ENCODE measurements around the gene CPLX3. TPM values are rescaled to one million over a fixed set of nuclear protein-coding genes. Genes with fewer than 3 reads are reported as not detected.

Gene CPLX3
- total RNA-seq, 1 donor from 2014 or later = not detected

GRCh38 chr15:74794970-74795349, 31.5 kb upstream of the CPLX3 start:
- no peak for TF ChIP-seq CTCF (IDR thresholded peaks at IDR 0.05; ENCODE audit: insufficient read depth, low read length, poor library complexity, severe bottlenecking)
- no peaks in the 10 kb centered on the region for H3K27me3 ChIP-seq (ENCODE audit: control insufficient read depth, insufficient read depth, low read length)
- no peaks in the 10 kb centered on the region for H3K36me3 ChIP-seq (ENCODE audit: control insufficient read depth, insufficient read depth, low read length)
- no peak for DNase-seq (ENCODE audit: low read depth)
- H3K4me3 ChIP-seq (ENCODE audit: low read depth, low read length) = no peak overlapping the region

- no peak for DNase-seq (ENCODE audit: low read depth)
- no peaks in the 10 kb centered on the region for H3K36me3 ChIP-seq (ENCODE audit: control insufficient read depth, insufficient read depth, low read length)
These were observed 30.3 kb upstream of the CPLX3 start for GRCh38 chr15:74795966-74796625.

GRCh38 chr15:74798388-74799254, 27.8 kb upstream of the CPLX3 start:
- no peak for TF ChIP-seq CTCF (IDR thresholded peaks at IDR 0.05; ENCODE audit: insufficient read depth, low read length, poor library complexity, severe bottlenecking)
- peaks cover 1% of the 10 kb centered on the region for H3K36me3 ChIP-seq (ENCODE audit: control insufficient read depth, insufficient read depth, low read length)
- H3K4me3 ChIP-seq (ENCODE audit: low read depth, low read length) = no peak overlapping the region
- DNase-seq (ENCODE audit: low read depth) = no peak
- H3K27me3 ChIP-seq (ENCODE audit: control insufficient read depth, insufficient read depth, low read length) = no peaks in the 10 kb centered on the region

More at GRCh38 chr15:74795966-74796625, 30.3 kb upstream of the CPLX3 start:
- Histone ChIP-seq H3K4me3 (ENCODE audit: low read depth, low read length) (no peak overlapping the region), H3K27me3 (ENCODE audit: control insufficient read depth, insufficient read depth, low read length) (no peaks in the 10 kb centered on the region)
- TF ChIP-seq CTCF (IDR thresholded peaks at IDR 0.05; ENCODE audit: insufficient read depth, low read length, poor library complexity, severe bottlenecking) = no peak

GRCh38 chr15:74799255-74799855, 27.1 kb upstream of the CPLX3 start:
- TF ChIP-seq CTCF (IDR thresholded peaks at IDR 0.05; ENCODE audit: insufficient read depth, low read length, poor library complexity, severe bottlenecking) = no peak
- peaks cover 1% of the 10 kb centered on the region for H3K36me3 ChIP-seq (ENCODE audit: control insufficient read depth, insufficient read depth, low read length)
- DNase-seq (ENCODE audit: low read depth) = no peak
- H3K27me3 ChIP-seq (ENCODE audit: control insufficient read depth, insufficient read depth, low read length) = no peaks in the 10 kb centered on the region
- H3K4me3 ChIP-seq (ENCODE audit: low read depth, low read length) = no peak overlapping the region

- TF ChIP-seq CTCF (IDR thresholded peaks at IDR 0.05; ENCODE audit: insufficient read depth, low read length, poor library complexity, severe bottlenecking) = peak; percentile 99
- Histone ChIP-seq H3K4me3 (ENCODE audit: low read depth, low read length) (no peak overlapping the region), H3K27me3 (ENCODE audit: control insufficient read depth, insufficient read depth, low read length) (no peaks in the 10 kb centered on the region), H3K36me3 (ENCODE audit: control insufficient read depth, insufficient read depth, low read length) (peaks cover 1% of the 10 kb centered on the region)
- DNase-seq (ENCODE audit: low read depth) = no peak
These were observed 26.4 kb upstream of the CPLX3 start for GRCh38 chr15:74799856-74800558.

All from kidney epithelial cell (primary cell).